Measurements from ENCODE around the gene RASSF5. TPM values are rescaled to one million over a fixed set of nuclear protein-coding genes. Genes with fewer than 3 reads are reported as not detected.

RASSF5 gene
- total and polyA plus RNA-seq, 2 experiments from 2014 or later: 1.6 to 2.0 TPM

- Histone ChIP-seq H3K4me3 (no peak overlapping the region), H3K9me2 (replicated peaks; ENCODE audit: insufficient read depth) (no peaks in the 10 kb centered on the region), H3K4me1 (ENCODE audit: insufficient read depth) (no peaks in the 10 kb centered on the region), H3K27me3 (no peaks in the 10 kb centered on the region), H3K79me2 (no peaks in the 10 kb centered on the region), H4K20me1 (ENCODE audit: insufficient read depth, poor library complexity, severe bottlenecking) (no peaks in the 10 kb centered on the region), H3K27ac (no peak overlapping the region), H3K4me2 (no peak overlapping the region), H3K36me3 (replicated peaks; ENCODE audit: insufficient read depth, low read depth) (no peaks in the 10 kb centered on the region), H3K9me3 (ENCODE audit: low read depth) (no peaks in the 10 kb centered on the region), H2AFZ (no peak overlapping the region)
- 80% methylated on average over 18 of the region's 18 CpGs for WGBS (ENCODE audit: low lambda C conversion rate, missing lambda C conversion rate)
- TF ChIP-seq EZH2phosphoT487 (IDR thresholded peaks at IDR 0.05; ENCODE audit: low read depth, severe bottlenecking, unreplicated experiment) (no peak), EZH2 (IDR thresholded peaks at IDR 0.05; ENCODE audit: borderline replicate concordance) (no peak)
- DNase-seq (ENCODE audit: low spot score): no peak
These were observed 75.8 kb downstream of the RASSF5 start for GRCh38 chr1:206582971-206583706.

DNA sequence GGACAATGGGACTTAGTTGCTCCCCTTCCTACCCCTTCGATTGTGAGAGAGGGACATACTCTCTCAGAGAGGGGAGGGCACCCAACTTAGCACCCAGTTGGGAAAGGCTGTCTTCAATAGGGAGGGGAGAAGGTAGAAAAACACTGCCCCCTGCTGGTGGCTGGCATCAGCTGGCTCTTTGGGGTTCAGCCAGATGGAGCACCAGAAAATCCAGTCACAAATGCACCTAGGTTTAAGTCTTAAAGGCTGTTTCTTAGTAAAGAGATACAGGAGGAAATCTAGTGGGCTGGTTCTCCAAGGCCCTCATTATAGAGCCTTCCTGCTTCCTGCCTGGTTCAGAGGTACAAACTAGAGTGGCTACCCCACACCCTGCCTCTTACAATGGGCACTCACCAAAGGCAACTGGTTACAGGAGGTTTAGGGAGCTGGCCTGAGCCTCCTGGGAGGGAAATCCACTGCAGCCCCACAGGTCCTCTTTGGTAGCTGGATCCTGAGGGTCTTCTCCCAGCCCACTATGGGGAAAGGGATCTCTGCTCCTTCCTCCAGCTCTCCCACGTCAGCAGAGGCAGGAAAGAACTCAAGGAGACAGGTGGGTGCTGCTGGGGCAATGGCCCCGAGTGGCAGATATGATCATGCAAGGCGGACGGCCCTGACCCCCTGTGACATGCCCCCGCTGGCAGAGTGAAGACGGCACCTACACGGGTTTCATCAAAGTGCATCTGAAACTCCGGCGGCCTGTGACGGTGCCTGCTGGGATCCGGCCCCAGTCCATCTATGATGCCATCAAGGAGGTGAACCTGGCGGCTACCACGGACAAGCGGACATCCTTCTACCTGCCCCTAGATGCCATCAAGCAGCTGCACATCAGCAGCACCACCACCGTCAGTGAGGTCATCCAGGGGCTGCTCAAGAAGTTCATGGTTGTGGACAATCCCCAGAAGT lies 76.6 kb downstream of the RASSF5 start:
- H3K4me1 ChIP-seq (ENCODE audit: insufficient read depth): no peaks in the 10 kb centered on the region
- WGBS (ENCODE audit: low lambda C conversion rate, missing lambda C conversion rate): 88% methylated on average over 16 of the region's 16 CpGs
- no peaks in the 10 kb centered on the region for H3K36me3 ChIP-seq (replicated peaks; ENCODE audit: insufficient read depth, low read depth)

GRCh38 chr1:206584683-206585082 lies 77.4 kb downstream of the RASSF5 start:
- TF ChIP-seq, protein P1, sequence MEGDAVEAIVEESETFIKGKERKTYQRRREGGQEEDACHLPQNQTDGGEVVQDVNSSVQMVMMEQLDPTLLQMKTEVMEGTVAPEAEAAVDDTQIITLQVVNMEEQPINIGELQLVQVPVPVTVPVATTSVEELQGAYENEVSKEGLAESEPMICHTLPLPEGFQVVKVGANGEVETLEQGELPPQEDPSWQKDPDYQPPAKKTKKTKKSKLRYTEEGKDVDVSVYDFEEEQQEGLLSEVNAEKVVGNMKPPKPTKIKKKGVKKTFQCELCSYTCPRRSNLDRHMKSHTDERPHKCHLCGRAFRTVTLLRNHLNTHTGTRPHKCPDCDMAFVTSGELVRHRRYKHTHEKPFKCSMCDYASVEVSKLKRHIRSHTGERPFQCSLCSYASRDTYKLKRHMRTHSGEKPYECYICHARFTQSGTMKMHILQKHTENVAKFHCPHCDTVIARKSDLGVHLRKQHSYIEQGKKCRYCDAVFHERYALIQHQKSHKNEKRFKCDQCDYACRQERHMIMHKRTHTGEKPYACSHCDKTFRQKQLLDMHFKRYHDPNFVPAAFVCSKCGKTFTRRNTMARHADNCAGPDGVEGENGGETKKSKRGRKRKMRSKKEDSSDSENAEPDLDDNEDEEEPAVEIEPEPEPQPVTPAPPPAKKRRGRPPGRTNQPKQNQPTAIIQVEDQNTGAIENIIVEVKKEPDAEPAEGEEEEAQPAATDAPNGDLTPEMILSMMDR (IDR thresholded peaks at IDR 0.05; ENCODE audit: poor library complexity): no peak
- TF ChIP-seq EZH2 (IDR thresholded peaks at IDR 0.05; ENCODE audit: borderline replicate concordance): no peak
- no peak for TF ChIP-seq EZH2phosphoT487 (IDR thresholded peaks at IDR 0.05; ENCODE audit: low read depth, severe bottlenecking, unreplicated experiment)
- Histone ChIP-seq H3K36me3 (replicated peaks; ENCODE audit: insufficient read depth, low read depth) (no peaks in the 10 kb centered on the region), H3K9me2 (replicated peaks; ENCODE audit: insufficient read depth) (no peaks in the 10 kb centered on the region), H3K4me2 (no peak overlapping the region), H3K27ac (no peak overlapping the region), H3K27me3 (no peaks in the 10 kb centered on the region), H4K20me1 (ENCODE audit: insufficient read depth, poor library complexity, severe bottlenecking) (no peaks in the 10 kb centered on the region), H3K4me3 (no peak overlapping the region), H3K79me2 (no peaks in the 10 kb centered on the region), H2AFZ (no peak overlapping the region), H3K9me3 (ENCODE audit: low read depth) (no peaks in the 10 kb centered on the region), H3K4me1 (ENCODE audit: insufficient read depth) (no peaks in the 10 kb centered on the region)
- 92% methylated on average over 4 of the region's 4 CpGs for WGBS (ENCODE audit: low lambda C conversion rate, missing lambda C conversion rate)
- no peak for DNase-seq (ENCODE audit: low spot score)

More for the DNA sequence above, 76.6 kb downstream of the RASSF5 start:
- Histone ChIP-seq H2AFZ (no peak overlapping the region), H4K20me1 (ENCODE audit: insufficient read depth, poor library complexity, severe bottlenecking) (no peaks in the 10 kb centered on the region), H3K9me3 (ENCODE audit: low read depth) (no peaks in the 10 kb centered on the region), H3K4me2 (no peak overlapping the region), H3K9me2 (replicated peaks; ENCODE audit: insufficient read depth) (no peaks in the 10 kb centered on the region), H3K27ac (no peak overlapping the region), H3K4me3 (no peak overlapping the region), H3K79me2 (no peaks in the 10 kb centered on the region), H3K27me3 (no peaks in the 10 kb centered on the region)
- DNase-seq (ENCODE audit: low spot score): peak; percentile 82
- TF ChIP-seq EZH2phosphoT487 (IDR thresholded peaks at IDR 0.05; ENCODE audit: low read depth, severe bottlenecking, unreplicated experiment) (no peak), EZH2 (IDR thresholded peaks at IDR 0.05; ENCODE audit: borderline replicate concordance) (no peak)
- TF ChIP-seq, protein P1 (IDR thresholded peaks at IDR 0.05; ENCODE audit: poor library complexity): peak; percentile 90

Data from hepatocyte (in vitro differentiated cells).